Liver (tissue), 9 donors: ENCODE measurements around the gene RNF126. TPM values are rescaled to one million over a fixed set of nuclear protein-coding genes. Genes with fewer than 3 reads are reported as not detected.

ENCODE experiments used
- DNase-seq: peaks from one replicate; pipeline ENCODE4 v3.0.0-alpha.2; 2017; ENCODE audit warnings: low spot score
- H3K27ac ChIP-seq, 2 donors: one replicate each; pipeline ENCODE4 v1.7.0; 2013; ENCODE audit warnings: inconsistent platforms in 2 of 2, low read length in 2 of 2, control low read depth in 1 of 2, low read depth in 1 of 2, mild to moderate bottlenecking in 1 of 2
- H3K27me3 ChIP-seq, 4 donors: one replicate each; pipeline versions ENCODE4 v1.6.1 to v1.7.0; 2013; ENCODE audit warnings: low read length in 3 of 4, inconsistent platforms in 1 of 4, mild to moderate bottlenecking in 1 of 4, moderate library complexity in 1 of 4; ENCODE audit not compliant: control insufficient read depth in 4 of 4, insufficient read depth in 4 of 4
- H3K36me3 ChIP-seq, 4 donors: one replicate each; pipeline versions ENCODE4 v1.6.1 to v1.7.0; 2013; ENCODE audit warnings: low read length in 3 of 4, mild to moderate bottlenecking in 3 of 4, low read depth in 1 of 4, moderate library complexity in 1 of 4; ENCODE audit not compliant: control insufficient read depth in 4 of 4, insufficient read depth in 3 of 4
- H3K4me1 ChIP-seq, 4 donors: one replicate each; pipeline versions ENCODE4 v1.6.1 to v1.7.0; 2013; ENCODE audit warnings: low read length in 3 of 4, mild to moderate bottlenecking in 3 of 4, moderate library complexity in 1 of 4; ENCODE audit not compliant: control insufficient read depth in 4 of 4, insufficient read depth in 4 of 4
- H3K4me3 ChIP-seq, 3 donors: one replicate each; pipeline versions ENCODE4 v1.6.1 to v1.7.0; 2013; ENCODE audit warnings: low read length in 3 of 3, control low read depth in 1 of 3, low read depth in 1 of 3, mild to moderate bottlenecking in 1 of 3
- H3K9ac ChIP-seq, 2 donors: one replicate each; pipeline ENCODE4 v1.7.0; 2013; ENCODE audit warnings: low read length in 2 of 2, mild to moderate bottlenecking in 2 of 2, moderate library complexity in 2 of 2, control low read depth in 1 of 2, low read depth in 1 of 2
- H3K9me3 ChIP-seq, 4 donors: one replicate each; pipeline versions ENCODE4 v1.6.1 to v1.7.0; 2013; ENCODE audit warnings: low read length in 3 of 4; ENCODE audit not compliant: control insufficient read depth in 4 of 4
- ATF3 ChIP-seq: IDR thresholded peaks from 2 replicates; pipeline ENCODE4 v1.6.1; 2016; ENCODE audit warnings: antibody characterized with exemption
- FOXA1 ChIP-seq: IDR thresholded peaks from 2 replicates; pipeline ENCODE4 v1.6.1; 2016; ENCODE audit warnings: antibody characterized with exemption
- FOXA2 ChIP-seq: IDR thresholded peaks from 2 replicates; pipeline ENCODE4 v1.6.1; 2016; ENCODE audit warnings: antibody characterized with exemption
- GABPA ChIP-seq, 2 donors: IDR thresholded peaks in 1 of 2; conservative IDR thresholded peaks in 1 of 2; 2 replicates each; pipeline ENCODE4 v1.6.1; 2016; ENCODE audit warnings: antibody characterized with exemption in 2 of 2, mild to moderate bottlenecking in 1 of 2, moderate library complexity in 1 of 2
- HNF4G ChIP-seq: IDR thresholded peaks from 2 replicates; pipeline ENCODE4 v1.6.1; 2016; ENCODE audit warnings: antibody characterized with exemption
- JUND ChIP-seq, 2 donors: IDR thresholded peaks; 2 replicates each; pipeline ENCODE4 v1.6.1; 2016; ENCODE audit warnings: antibody characterized with exemption in 2 of 2
- MAX ChIP-seq: IDR thresholded peaks from 2 replicates; pipeline ENCODE4 v1.6.1; 2016; ENCODE audit warnings: antibody characterized with exemption
- NR2F2 ChIP-seq: IDR thresholded peaks from 2 replicates; pipeline ENCODE4 v1.6.1; 2016; ENCODE audit warnings: antibody characterized with exemption
- REST ChIP-seq: IDR thresholded peaks from 2 replicates; pipeline ENCODE4 v1.6.1; 2016; ENCODE audit warnings: antibody characterized with exemption, mild to moderate bottlenecking
- RXRA ChIP-seq, 2 donors: IDR thresholded peaks; 2 replicates each; pipeline ENCODE4 v1.6.1; 2017 to 2018; ENCODE audit warnings: antibody characterized with exemption in 2 of 2, mild to moderate bottlenecking in 1 of 2
- SP1 ChIP-seq: IDR thresholded peaks from 2 replicates; pipeline ENCODE4 v1.6.1; 2018; ENCODE audit warnings: antibody characterized with exemption, mild to moderate bottlenecking
- YY1 ChIP-seq: IDR thresholded peaks from 2 replicates; pipeline ENCODE4 v1.6.1; 2016; ENCODE audit warnings: antibody characterized with exemption, mild to moderate bottlenecking
- ZBTB33 ChIP-seq: IDR thresholded peaks from 2 replicates; pipeline ENCODE4 v1.6.1; 2016; ENCODE audit warnings: antibody characterized with exemption
- WGBS: extraction: QIAGEN DNeasy Blood & Tissue Kit; methylation state at CpG from one replicate; pipeline ENCODE4 v1.1.7; 2013; 5-methylcytosine and 5-hydroxymethylcytosine counted together
- polyA plus RNA-seq, 2 donors: library from polyadenylated mRNA; stranded (reverse) in 1 of 2; unstranded in 1 of 2; fragments of 200-250 nt in 1 of 2; fragments of >200 nt in 1 of 2; fragmentation: Nextera tagmentation in 1 of 2; extraction: Ambion mirVana in 1 of 2; gene quantifications; one replicate each; pipeline versions ENCODE4 v1.2.1 to v1.2.3, GENCODE V29; 2013 to 2015
- total RNA-seq, 2 donors: library from RNA; depleted of rRNA; stranded (reverse); fragments of >200 nt; gene quantifications; one replicate each; pipeline ENCODE4 v1.2.3, GENCODE V29; 2014
- donor health status: healthy.
- donor health status: healthy.
- donor health status: healthy.
- donor health status: healthy.
- donor health status: healthy.

The RNF126 gene
- total and polyA plus RNA-seq, 4 donors: 16.7 to 32.7 (median 24.1) TPM

- TF ChIP-seq MAX: no peak
These were observed 12.9 kb downstream of the RNF126 start (continued) for GRCh38 chr19:650121-650520.

GRCh38 chr19:648904-649801 is 13.9 kb downstream of the RNF126 start:
- Histone ChIP-seq H3K9ac (no peak overlapping the region), H3K9me3 (no peaks in the 10 kb centered on the region), H3K27me3 (no peaks in the 10 kb centered on the region), H3K4me3 (no peak overlapping the region), H3K4me1 (no peaks in the 10 kb centered on the region), H3K27ac (no peak overlapping the region), H3K36me3 (peaks cover 6 to 67% (median 28%) of the 10 kb centered on the region in 4 donors)
- no peak for DNase-seq
- 93% methylated on average over 53 of the region's 53 CpGs for WGBS
- TF ChIP-seq YY1 (no peak), FOXA1 (no peak), NR2F2 (no peak), FOXA2 (no peak), GABPA (IDR thresholded peaks at IDR 0.05 in 1 of 2, conservative IDR thresholded peaks at IDR 0.05 in 1 of 2) (no peak), HNF4G (no peak), JUND (IDR thresholded peaks at IDR 0.05) (no peak), ZBTB33 (no peak), RXRA (IDR thresholded peaks at IDR 0.05) (no peak), ATF3 (no peak), MAX (no peak), SP1 (no peak)

GRCh38 chr19:648305-648704 is 14.7 kb downstream of the RNF126 start:
- no peak overlapping the region for H3K9ac ChIP-seq
- H3K4me1 ChIP-seq: no peaks in the 10 kb centered on the region
- peaks cover 6 to 58% (median 28%) of the 10 kb centered on the region in 4 donors for H3K36me3 ChIP-seq
- no peak for DNase-seq
- no peak overlapping the region for H3K4me3 ChIP-seq
- H3K27ac ChIP-seq: no peak overlapping the region
- 92% methylated on average over 29 of the region's 29 CpGs for WGBS
- TF ChIP-seq FOXA2 (no peak), SP1 (no peak), REST (no peak), GABPA (IDR thresholded peaks at IDR 0.05 in 1 of 2, conservative IDR thresholded peaks at IDR 0.05 in 1 of 2) (no peak)
- H3K27me3 ChIP-seq: no peaks in the 10 kb centered on the region
- H3K9me3 ChIP-seq: no peaks in the 10 kb centered on the region
